Renal cortical epithelial cell (primary cell): ENCODE data around the gene LCN12. TPM values are rescaled to one million over a fixed set of nuclear protein-coding genes. Genes with fewer than 3 reads are reported as not detected.
A peak's percentile ranks its signal among the peaks of the same experiment; 100 is the strongest.
"Not testable (repeated sequence)": the region's sequence is repeated elsewhere in the genome, so short reads cannot be mapped to it uniquely, and the experiment has no call there.

Source experiments
- DNase-seq: peaks from one replicate; pipeline ENCODE4 v3.0.0-alpha.2; 2011; ENCODE audit warnings: low read depth
- total RNA-seq: library from RNA; depleted of rRNA; stranded (reverse); fragments of >200 nt; gene quantifications from 2 replicates; pipeline ENCODE4 v1.2.3, GENCODE V29; 2014

LCN12 gene
- total RNA-seq, 1 donor from 2014 or later = 0.40 TPM

- peak; percentile 69 for DNase-seq
Measured at GRCh38 chr9:136991993-136992818, 40.1 kb downstream of the LCN12 start, which contains the start of gene PAXX. Gene PAXX (plus strand): TSS chr9:136992422. CDS start chr9:136992444, 22 bp downstream.

- no peak for DNase-seq
Measured at GRCh38 chr9:136992819-136993369, 40.8 kb downstream of the LCN12 start.

GRCh38 chr9:136994180-136994887 is 42.3 kb downstream of the LCN12 start:
- DNase-seq = no peak

DNA sequence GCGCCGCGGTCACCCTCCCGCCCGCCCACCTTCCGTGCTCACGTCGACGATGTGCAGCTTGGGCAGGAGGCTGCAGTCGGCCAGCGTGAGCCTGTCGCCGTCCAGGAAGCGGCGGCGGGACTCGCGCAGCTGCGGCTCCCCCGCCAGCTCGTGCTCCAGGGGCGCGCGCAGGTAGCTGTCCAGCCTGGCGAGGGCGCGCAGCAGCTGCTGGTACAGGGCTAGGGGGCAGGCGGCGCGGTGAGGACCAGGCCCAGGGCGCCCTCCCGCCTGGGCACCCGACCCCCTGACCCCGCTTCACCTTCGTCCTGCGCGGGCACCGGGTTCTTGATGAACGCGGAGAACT is 42.8 kb downstream of the LCN12 start:
- DNase-seq = no peak

DNA sequence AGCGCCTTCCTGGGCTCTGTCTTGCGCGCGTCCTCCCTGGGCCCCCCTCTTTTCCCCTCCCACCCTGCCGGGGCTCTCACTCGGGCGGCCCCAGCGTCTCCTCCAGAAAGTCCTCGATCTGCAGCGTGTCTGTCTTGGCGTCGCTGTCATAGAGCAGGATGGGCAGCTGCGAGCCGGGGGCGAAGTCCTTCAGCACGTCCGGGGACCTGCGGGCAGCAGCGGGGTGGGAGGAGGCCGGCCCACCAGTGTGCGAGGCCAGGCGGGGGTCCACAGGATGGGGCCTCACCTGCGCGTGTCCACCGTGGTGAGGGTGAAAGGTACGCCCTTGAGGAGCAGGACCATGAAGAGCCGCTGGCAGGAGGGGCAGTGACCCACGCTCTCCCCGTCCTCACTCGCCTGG is 43.3 kb downstream of the LCN12 start:
- no peak for DNase-seq

DNA sequence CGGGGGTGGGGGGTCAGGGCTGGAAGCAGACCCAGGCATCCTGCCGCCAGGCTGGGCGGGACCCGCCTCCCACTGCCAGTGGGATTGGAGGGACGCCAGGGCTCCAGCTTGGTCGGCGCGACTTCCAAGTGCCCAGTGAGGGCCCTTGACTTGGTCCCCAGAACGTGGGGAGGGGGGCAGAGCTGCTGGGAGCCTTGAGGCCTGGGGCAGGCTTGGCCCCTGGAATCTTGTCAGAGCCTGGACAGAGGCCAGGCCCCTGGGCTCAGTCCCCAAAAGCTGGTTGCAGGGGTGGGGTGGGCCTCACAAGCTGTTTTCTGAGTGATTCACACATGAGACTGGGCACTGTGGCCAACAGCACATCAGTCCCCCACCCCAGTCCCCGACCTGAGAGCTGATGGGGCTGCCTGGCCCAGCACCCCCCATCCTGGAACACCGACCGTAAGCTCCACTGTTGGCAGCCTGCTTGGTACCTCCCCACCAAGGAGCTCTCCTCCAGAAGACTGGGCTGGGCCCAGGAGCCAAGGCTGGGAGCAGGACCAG is 43.8 kb downstream of the LCN12 start:
- no peak for DNase-seq

- DNase-seq = no peak
Measured at GRCh38 chr9:136996361-136997292, 44.6 kb downstream of the LCN12 start, which contains the start of gene CLIC3. Gene CLIC3 (minus strand): TSS chr9:136996568. CDS start chr9:136996543, 25 bp downstream.

DNA sequence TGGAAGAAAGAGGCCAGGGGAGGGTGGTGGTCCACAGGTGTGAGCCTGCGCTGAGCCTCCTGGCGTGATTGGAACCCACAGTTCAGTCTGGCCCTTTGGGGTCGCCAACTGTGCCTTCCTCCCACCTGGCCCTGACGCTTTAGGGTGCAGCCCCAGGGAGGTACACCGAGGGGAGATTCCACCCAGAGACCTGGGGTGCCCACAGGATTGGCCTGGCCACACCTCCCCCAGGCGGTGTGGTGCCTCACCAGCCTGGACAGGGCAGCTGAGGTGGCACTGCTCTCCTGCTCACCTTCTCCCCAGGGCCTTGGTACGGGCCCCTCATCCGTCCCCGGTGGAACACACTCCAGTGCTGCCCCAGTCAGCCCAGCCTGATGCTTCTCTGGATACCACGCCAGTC is 45.3 kb downstream of the LCN12 start:
- no peak for DNase-seq

DNA sequence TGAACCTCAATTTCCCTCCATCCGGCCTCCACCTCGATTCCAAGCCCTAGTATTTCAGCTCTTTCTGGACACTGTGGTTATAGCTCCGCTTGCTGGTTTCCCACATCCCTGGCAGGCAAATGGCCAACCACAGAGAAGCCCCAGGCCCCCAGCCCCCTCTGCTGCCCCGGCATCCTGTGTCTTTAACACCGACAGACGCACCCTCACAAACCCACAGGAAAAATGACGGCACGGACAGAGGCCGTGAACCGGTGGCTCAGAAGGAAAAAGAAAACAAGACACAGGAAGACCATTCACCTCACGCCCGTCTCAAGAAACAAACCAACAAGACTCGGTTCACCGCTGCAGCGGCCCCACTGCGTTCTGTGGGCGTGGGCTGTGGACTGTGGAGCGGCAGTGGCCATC is 45.8 kb downstream of the LCN12 start:
- peak; percentile 18 for DNase-seq

GRCh38 chr9:137000177-137000930 is 48.3 kb downstream of the LCN12 start:
- DNase-seq = peak; percentile 18

DNA sequence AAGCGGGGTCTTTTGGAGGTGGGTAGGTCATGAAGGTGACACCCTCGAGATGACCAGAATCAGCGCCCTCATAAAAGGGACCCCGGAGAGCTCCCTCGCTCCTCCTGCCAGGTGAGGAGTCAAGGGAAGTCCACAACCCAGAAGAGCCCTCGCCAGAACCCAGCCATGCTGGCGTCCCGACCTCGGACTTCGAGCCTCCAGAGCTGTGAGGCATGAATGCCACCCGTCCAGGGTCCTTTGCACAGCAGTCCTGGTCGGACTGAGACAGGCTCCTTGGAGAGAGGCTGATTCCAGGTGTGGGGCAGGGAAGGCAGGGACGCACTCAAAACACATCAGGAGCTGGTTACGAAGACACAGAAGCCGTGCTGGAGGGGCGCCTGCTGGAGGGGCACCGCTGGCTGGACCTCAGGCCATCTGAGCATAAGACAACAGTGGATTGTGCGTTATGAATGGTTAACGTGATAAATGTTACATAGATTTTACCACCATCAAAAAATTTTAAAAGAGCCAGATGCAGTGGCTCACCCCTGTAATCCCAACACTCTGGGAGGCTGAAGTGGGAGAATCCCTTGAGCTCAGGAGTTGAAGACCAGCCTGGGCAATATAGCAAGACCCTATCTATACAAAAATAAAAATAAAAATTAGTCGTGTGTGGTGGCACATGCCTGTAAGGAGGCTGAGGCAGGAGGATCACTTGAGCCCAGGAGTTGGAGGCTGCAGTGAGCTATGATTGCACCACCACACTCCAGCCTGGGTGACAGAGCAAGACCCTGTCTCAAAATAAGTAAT is 50.0 kb downstream of the LCN12 start:
- DNase-seq = no peak

DNA sequence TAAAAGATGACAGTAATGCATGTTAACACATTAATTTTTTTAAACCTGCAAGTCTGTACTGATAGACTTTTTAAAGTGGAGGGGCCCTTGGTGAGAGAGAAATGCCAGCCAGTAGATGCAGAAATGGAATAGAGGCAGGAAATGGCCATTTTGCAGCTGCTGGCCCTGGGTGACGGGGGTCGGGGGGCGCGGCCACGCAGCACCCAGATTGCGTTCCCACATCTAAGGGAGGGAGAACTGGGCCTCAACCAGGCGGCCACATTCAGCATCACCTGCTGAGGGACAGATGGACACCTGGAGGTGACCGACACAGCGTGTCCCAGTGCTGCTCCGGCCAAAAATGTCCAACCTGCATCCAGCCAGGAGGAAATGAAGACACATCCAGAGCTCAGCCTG is 50.6 kb downstream of the LCN12 start:
- no peak for DNase-seq

GRCh38 chr9:137004285-137004684 is 52.2 kb downstream of the LCN12 start:
- not testable (repeated sequence) for DNase-seq

Other genes with a start within 250 kb of the LCN12 start
- gene DIPK1B, start 239.7 kb upstream of the LCN12 start, total RNA-seq = 0.52 and 4.0 TPM in 2 replicates
- gene LCN10, start 209.3 kb upstream of the LCN12 start, total RNA-seq = not detected in 2 replicates
- gene LCN6, start 203.7 kb upstream of the LCN12 start, total RNA-seq = not detected in 2 replicates
- gene LCN8, start 194.0 kb upstream of the LCN12 start, total RNA-seq = not detected in 2 replicates
- not detected in 2 replicates for gene LCN15, start 187.8 kb upstream of the LCN12 start, total RNA-seq
- gene TMEM141, start 160.9 kb upstream of the LCN12 start, total RNA-seq = 29.9 and 115 TPM in 2 replicates
- 0.94 TPM in 1 of 2 replicates, not detected in the other for gene CCDC183, start 155.9 kb upstream of the LCN12 start, total RNA-seq
- 51.1 and 61.0 TPM in 2 replicates for gene RABL6, start 144.3 kb upstream of the LCN12 start, total RNA-seq
- 0.35 and 1.8 TPM in 2 replicates for gene AJM1, start 109.8 kb upstream of the LCN12 start, total RNA-seq
- 81.7 and 82.1 TPM in 2 replicates for gene PHPT1, start 102.9 kb upstream of the LCN12 start, total RNA-seq
- 0.87 and 6.8 TPM in 2 replicates for gene MAMDC4, start 99.9 kb upstream of the LCN12 start, total RNA-seq
- gene EDF1, start 86.0 kb upstream of the LCN12 start, total RNA-seq = 372 and 398 TPM in 2 replicates
- 16.3 and 21.9 TPM in 2 replicates for gene TRAF2, start 65.8 kb upstream of the LCN12 start, total RNA-seq
- 195 and 249 TPM in 2 replicates for gene FBXW5, start 7.5 kb upstream of the LCN12 start, total RNA-seq
- 0.10 and 1.7 TPM in 2 replicates for gene C8G, start 7.0 kb upstream of the LCN12 start, total RNA-seq
- 0.45 TPM in 1 of 2 replicates, not detected in the other for gene PTGDS, start 25.2 kb downstream of the LCN12 start, total RNA-seq
- not detected in 2 replicates for gene LCNL1, start 30.7 kb downstream of the LCN12 start, total RNA-seq
- 13.6 and 26.9 TPM in 2 replicates for gene PAXX, start 40.1 kb downstream of the LCN12 start, total RNA-seq
- 0.85 and 1.9 TPM in 2 replicates for gene CLIC3, start 44.3 kb downstream of the LCN12 start, total RNA-seq
- gene ABCA2, start 76.0 kb downstream of the LCN12 start, total RNA-seq = 7.5 and 53.0 TPM in 2 replicates
- not detected in 2 replicates for gene FUT7, start 79.8 kb downstream of the LCN12 start, total RNA-seq
- 7.1 and 21.6 TPM in 2 replicates for gene NPDC1, start 93.9 kb downstream of the LCN12 start, total RNA-seq
- 0.17 and 0.35 TPM in 2 replicates for gene ENTPD2, start 101.8 kb downstream of the LCN12 start, total RNA-seq
- gene SAPCD2, start 118.3 kb downstream of the LCN12 start, total RNA-seq = 0.99 and 12.0 TPM in 2 replicates
- gene UAP1L1, start 125.2 kb downstream of the LCN12 start, total RNA-seq = 6.4 and 7.1 TPM in 2 replicates
- 67.6 and 71.4 TPM in 2 replicates for gene MAN1B1, start 134.7 kb downstream of the LCN12 start, total RNA-seq
- 42.3 and 70.2 TPM in 2 replicates for gene DPP7, start 162.5 kb downstream of the LCN12 start, total RNA-seq
- gene GRIN1, start 186.9 kb downstream of the LCN12 start, total RNA-seq = 0.30 TPM in 1 of 2 replicates, not detected in the other
- not detected in 2 replicates for gene LRRC26, start 217.8 kb downstream of the LCN12 start, total RNA-seq
- not detected in 2 replicates for gene TMEM210, start 219.8 kb downstream of the LCN12 start, total RNA-seq
- 10.4 and 28.9 TPM in 2 replicates for gene ANAPC2, start 236.3 kb downstream of the LCN12 start, total RNA-seq
- gene SSNA1, start 236.4 kb downstream of the LCN12 start, total RNA-seq = 45.5 and 76.2 TPM in 2 replicates
- gene TPRN, start 248.5 kb downstream of the LCN12 start, total RNA-seq = 4.5 and 10.6 TPM in 2 replicates